Activated CD4-positive, alpha-beta T cell treated with anti-CD3 and anti-CD28 coated beads, Interleukin-2, amount 50 U/mL, for 4 hours (primary cell): ENCODE results near the gene QRFP.

ENCODE experiments used
- DNase-seq, 2 experiments: peaks; one replicate each; pipeline ENCODE4 v3.0.0-alpha.2; 2020

The QRFP gene

DNA sequence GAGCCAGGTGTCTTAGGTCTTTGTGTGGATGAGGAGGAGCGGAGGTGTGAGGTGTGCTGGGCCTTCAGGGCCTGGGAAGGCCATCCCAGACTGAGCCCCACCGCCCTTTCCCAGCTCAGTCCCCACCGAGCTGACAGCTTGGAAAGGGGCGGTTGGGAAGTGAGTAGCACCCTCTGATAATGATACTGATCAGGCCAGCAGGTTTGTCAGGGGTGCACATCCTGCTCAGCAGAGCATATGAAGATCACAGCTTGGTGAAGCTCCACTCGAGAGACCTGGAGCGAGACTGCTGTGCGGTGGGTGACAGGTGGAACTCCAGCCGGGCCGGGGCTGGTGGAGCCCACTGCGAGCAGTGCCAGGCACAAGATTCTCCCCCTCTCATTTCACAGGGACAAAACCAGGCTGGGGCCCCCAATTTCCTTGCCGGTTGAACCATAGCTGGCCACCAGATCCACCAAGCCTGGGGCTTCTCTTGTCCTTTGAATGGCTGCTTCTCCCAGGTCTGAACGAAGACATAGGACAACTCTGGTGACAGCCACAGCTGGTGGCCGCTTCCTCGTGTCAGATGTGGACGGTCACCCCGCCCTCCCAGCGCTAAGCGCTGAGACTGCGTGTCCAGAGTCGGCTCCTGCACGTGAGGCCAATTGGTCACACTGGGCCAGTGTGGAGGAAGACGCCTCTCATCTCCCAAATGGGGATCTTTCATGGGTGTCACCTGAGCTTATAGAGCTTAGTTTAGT lies 8.3 kb downstream of the QRFP start:
- DNase-seq: no peak

DNA sequence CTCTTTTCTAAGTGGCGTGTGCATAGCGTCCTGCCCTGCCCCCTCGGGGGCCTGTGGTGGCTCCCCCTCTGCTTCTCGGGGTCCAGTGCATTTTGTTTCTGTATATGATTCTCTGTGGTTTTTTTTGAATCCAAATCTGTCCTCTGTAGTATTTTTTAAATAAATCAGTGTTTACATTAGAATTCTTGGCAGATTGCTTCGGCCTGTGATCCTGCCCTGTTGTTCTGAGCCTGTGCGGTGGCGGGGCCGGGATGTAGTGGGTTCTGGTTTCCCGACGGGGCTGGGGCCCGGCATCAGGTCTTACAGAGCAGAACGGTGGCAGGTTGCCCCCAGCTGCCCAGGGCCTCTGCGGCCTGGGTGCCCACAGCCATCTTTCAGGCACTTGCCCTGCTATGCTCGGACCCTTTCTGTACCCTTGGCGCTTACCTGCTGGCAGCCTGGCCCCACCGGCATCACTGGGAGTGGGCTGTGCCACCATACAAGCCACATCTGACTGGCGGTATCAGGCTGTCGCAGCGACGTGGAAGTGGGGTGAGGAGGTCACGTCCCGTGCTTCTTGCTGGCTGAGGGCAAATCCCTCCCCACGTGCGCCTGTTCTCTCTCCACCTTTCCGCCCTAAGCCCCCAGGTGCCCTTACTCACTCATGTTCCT lies 9.0 kb downstream of the QRFP start:
- DNase-seq: no peak

- no peak for DNase-seq
These were observed 9.6 kb downstream of the QRFP start for GRCh38 chr9:130886981-130887380.

DNA sequence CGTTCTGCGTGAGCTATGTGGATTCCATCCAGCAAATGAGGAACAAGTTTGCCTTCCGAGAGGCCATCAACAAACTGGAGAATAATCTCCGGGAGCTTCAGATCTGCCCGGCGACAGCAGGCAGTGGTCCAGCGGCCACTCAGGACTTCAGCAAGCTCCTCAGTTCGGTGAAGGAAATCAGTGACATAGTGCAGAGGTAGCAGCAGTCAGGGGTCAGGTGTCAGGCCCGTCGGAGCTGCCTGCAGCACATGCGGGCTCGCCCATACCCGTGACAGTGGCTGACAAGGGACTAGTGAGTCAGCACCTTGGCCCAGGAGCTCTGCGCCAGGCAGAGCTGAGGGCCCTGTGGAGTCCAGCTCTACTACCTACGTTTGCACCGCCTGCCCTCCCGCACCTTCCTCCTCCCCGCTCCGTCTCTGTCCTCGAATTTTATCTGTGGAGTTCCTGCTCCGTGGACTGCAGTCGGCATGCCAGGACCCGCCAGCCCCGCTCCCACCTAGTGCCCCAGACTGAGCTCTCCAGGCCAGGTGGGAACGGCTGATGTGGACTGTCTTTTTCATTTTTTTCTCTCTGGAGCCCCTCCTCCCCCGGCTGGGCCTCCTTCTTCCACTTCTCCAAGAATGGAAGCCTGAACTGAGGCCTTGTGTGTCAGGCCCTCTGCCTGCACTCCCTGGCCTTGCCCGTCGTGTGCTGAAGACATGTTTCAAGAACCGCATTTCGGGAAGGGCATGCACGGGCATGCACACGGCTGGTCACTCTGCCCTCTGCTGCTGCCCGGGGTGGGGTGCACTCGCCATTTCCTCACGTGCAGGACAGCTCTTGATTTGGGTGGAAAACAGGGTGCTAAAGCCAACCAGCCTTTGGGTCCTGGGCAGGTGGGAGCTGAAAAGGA lies 10.9 kb downstream of the QRFP start:
- DNase-seq: no peak

DNA sequence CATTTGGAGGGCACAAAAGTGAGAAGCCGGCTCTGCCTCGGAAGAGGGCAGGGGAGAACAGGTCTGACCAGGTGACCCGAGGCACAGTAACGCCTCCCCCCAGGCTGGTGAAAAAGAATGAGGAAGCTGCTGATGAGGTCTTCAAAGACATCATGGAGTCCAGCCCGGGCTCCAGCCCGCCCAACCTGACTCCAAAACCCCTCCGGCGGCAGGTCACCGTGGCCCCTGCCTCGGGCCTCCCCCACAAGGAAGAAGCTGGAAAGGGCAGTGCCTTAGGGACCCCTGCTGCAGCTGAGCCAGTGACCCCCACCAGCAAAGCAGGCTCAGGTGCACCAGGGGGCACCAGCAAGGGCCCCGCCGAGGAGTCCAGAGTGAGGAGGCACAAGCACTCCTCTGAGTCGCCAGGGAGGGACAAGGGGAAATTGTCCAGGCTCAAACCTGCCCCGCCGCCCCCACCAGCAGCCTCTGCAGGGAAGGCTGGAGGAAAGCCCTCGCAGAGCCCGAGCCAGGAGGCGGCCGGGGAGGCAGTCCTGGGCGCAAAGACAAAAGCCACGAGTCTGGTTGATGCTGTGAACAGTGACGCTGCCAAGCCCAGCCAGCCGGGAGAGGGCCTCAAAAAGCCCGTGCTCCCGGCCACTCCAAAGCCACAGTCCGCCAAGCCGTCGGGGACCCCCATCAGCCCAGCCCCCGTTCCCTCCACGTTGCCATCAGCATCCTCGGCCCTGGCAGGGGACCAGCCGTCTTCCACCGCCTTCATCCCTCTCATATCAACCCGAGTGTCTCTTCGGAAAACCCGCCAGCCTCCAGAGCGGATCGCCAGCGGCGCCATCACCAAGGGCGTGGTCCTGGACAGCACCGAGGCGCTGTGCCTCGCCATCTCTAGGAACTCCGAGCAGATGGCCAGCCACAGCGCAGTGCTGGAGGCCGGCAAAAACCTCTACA lies 11.8 kb downstream of the QRFP start:
- DNase-seq: no peak

DNA sequence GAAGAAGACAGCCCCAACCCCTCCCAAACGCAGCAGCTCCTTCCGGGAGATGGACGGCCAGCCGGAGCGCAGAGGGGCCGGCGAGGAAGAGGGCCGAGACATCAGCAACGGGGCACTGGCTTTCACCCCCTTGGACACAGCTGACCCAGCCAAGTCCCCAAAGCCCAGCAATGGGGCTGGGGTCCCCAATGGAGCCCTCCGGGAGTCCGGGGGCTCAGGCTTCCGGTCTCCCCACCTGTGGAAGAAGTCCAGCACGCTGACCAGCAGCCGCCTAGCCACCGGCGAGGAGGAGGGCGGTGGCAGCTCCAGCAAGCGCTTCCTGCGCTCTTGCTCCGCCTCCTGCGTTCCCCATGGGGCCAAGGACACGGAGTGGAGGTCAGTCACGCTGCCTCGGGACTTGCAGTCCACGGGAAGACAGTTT lies 12.5 kb downstream of the QRFP start:
- DNase-seq: no peak

DNA sequence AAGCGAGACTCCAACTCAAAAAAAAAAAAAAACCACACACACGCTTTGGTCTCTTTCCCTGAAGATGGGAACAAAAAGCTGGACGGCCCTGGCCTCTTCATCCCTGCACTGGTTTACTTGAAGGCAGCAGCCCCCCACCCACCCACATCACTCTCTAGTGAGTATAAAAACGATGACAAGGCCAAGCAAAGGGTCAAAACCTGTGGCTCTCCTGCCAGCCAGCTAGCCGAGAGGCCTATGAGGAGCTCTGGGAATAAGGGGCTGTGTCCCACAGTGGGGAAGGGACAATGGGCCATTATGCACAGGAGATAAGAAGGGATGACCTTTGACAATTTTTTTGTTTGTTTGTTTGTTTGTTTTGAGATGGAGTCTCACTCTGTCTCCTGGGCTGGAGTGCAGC lies 13.1 kb downstream of the QRFP start:
- no peak for DNase-seq

DNA sequence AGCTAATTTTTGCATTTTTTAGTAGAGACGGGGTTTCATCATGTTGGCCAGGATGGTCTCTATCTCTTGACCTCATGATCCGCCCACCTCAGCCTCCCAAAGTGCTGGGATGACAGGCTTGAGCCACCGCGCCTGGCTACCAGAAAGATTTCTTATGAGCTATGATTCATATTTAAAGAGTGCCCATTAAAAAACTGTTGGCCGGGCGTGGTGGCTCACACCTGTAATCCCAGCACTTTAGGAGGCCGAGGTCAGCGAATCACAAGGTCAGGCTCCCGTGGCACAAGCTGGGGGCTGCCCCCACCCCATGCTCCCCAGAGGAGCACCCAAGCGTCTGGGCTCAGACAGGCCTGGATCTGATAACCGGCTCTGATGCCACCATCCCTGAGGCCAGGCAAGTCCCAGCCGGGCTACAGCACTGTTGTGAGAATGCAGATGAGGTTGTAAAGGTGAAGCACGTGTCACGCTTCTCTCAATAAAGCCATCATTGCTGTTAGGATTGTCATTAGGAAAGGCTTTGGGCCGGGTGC lies 13.9 kb downstream of the QRFP start:
- no peak for DNase-seq

DNA sequence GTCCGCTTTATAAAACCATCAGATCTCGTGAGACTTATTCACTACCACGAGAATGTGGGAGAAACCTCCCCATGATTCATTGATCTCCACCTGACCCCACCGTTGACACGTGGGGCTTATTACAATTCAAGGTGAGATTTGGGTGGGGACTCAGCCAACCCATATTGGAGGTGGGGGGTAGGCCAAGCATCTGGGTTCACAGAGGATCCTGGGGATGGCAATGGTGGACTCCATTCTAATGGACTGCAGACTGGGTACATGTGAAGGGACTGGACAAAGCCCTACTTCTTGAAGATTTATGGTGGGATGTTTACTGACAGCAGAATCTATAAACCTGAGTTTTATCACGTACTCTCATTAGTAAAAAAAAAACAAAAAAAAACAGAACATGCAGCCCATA lies 15.1 kb downstream of the QRFP start:
- DNase-seq: no peak

DNA sequence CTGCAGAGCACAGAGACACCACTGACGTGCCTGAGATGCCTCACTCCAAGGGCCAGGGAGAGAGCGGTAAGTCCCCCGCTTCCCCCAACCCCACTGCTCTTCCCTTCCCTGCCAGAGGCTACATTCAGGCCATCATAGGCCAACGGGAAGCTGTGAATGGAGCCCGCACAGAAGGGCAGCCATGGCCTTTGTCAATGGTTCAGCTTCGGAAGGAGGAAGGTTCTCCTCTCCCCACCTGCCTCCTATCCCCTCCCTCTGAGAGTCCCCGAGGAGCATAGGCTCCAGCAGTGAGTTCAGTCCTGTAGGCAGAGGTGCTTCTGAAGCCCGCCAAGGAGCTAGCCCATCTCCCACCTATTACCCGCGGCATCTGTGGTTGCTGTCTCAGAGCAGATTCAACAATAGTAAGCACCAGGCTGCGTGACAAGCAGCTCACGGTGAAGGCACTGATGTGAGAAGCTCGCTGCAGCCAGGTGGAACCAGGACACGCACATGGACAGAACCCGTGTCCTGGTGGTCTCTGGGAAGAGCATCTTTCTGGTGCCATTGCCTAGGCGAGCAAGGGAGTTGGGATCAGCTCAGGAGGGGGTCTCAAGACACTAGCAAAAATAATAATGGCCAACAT lies 15.9 kb downstream of the QRFP start:
- DNase-seq: no peak

- DNase-seq: no peak
These were observed 16.7 kb downstream of the QRFP start for GRCh38 chr9:130879863-130880411.

- DNase-seq: no peak
These were observed 18.3 kb downstream of the QRFP start for GRCh38 chr9:130878295-130878694.

DNA sequence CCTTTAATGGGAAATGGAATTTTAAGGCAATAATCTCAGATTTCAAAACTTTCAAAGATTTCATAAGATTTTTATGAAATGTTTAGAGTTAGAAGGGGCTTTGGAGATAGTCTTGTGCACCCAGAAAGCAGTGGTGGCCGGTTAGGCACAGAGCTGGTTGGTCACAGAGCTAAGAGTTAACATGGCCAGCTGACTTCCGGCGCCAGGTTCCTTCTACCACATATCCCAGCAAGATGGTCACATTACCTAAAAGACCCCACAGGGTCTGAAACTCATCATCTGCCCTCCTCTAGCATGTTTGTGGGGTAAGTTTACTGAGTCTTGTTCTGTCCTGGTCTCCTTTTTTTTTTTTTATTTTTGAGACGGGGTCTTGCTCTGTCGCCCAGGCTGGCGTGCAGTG lies 19.3 kb downstream of the QRFP start:
- no peak for DNase-seq

- no peak for DNase-seq
These were observed 21.8 kb downstream of the QRFP start for GRCh38 chr9:130874783-130875182.

GRCh38 chr9:130873966-130874365 lies 22.6 kb downstream of the QRFP start:
- DNase-seq: no peak

GRCh38 chr9:130872912-130873503 lies 23.6 kb downstream of the QRFP start:
- no peak for DNase-seq

DNA sequence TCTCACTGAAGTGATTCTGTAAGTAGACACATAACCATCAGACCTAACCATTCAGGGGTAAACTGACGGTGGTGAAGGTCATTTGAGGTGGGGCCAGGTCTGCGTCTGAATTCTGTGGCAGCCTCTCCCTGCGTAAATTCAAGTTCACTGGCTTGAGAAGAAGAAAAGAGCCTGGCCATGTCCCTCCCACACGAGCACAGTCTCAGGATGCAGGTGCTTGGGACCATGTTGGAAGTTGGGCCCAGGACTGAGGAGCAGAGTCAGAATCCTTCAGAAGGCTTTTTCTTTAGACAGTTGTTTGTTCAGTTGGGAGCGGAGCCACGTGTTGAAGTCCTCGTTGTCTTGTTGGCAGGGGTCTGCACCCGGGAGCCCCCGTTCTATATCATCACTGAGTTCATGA lies 24.1 kb downstream of the QRFP start:
- DNase-seq: no peak

DNA sequence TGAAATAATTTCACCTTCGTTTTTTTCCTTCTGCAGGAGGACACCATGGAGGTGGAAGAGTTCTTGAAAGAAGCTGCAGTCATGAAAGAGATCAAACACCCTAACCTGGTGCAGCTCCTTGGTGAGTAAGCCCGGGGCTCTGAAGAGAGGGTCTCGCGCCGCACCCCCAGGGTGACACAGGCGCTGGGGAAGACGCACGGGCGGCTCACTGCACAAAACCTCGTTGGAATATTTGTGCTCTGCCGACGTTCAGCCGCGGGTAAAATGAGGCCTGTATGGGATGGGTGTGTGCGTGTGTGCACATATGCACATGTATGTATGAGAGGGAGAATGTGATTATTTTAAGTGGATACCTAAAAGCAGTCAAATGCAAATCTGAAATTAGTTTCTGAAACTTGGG lies 24.5 kb downstream of the QRFP start:
- no peak for DNase-seq

GRCh38 chr9:130871395-130872062 lies 25.1 kb downstream of the QRFP start:
- DNase-seq: no peak
